ENCODE data around the gene SFMBT1.

The SFMBT1 gene

DNA sequence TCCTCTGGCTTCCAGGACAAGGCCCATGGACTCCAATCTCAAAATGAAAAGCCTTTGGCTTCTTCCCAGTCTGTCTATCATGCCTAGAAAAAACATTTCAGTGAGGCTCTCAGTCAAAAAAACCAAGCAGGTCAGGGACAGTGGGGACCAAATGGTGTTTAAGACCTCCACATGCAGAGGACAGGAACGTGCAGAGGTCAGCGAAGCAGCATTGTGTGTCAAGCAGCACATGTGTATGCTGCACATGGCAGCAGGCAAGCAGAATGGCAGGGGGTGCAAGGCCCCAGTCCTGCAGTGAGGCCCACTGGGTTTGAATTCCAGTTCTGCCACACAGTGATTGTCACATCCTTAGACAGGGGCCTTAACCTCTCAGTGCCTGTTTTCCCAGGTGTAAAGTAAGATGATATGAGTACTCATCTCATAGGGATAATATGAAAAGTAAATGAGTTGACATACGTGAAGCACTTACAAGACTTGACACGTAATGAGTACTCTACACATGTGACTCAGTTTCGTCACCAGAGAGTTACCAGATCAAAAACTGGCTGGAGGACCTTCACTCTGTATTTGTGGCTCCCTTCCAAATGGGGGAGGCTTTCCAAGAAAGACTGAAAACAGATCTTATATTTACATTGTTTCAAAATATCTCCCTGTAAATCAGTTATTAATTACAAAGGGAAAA, 159.7 kb downstream of the SFMBT1 start:
- TF ChIP-seq, protein P1, sequence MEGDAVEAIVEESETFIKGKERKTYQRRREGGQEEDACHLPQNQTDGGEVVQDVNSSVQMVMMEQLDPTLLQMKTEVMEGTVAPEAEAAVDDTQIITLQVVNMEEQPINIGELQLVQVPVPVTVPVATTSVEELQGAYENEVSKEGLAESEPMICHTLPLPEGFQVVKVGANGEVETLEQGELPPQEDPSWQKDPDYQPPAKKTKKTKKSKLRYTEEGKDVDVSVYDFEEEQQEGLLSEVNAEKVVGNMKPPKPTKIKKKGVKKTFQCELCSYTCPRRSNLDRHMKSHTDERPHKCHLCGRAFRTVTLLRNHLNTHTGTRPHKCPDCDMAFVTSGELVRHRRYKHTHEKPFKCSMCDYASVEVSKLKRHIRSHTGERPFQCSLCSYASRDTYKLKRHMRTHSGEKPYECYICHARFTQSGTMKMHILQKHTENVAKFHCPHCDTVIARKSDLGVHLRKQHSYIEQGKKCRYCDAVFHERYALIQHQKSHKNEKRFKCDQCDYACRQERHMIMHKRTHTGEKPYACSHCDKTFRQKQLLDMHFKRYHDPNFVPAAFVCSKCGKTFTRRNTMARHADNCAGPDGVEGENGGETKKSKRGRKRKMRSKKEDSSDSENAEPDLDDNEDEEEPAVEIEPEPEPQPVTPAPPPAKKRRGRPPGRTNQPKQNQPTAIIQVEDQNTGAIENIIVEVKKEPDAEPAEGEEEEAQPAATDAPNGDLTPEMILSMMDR (IDR thresholded peaks at IDR 0.05; ENCODE audit: insufficient read depth, low read length, poor library complexity, severe bottlenecking): no peak
- no peak for TF ChIP-seq EZH2phosphoT487 (conservative IDR thresholded peaks at IDR 0.05; ENCODE audit: low read length)
- H3K9ac ChIP-seq (ENCODE audit: low read length): no peak overlapping the region
- H3K9me3 ChIP-seq (ENCODE audit: insufficient read depth, low read length): no peaks in the 10 kb centered on the region; the same call in 1 of the 2 replicates

DNA sequence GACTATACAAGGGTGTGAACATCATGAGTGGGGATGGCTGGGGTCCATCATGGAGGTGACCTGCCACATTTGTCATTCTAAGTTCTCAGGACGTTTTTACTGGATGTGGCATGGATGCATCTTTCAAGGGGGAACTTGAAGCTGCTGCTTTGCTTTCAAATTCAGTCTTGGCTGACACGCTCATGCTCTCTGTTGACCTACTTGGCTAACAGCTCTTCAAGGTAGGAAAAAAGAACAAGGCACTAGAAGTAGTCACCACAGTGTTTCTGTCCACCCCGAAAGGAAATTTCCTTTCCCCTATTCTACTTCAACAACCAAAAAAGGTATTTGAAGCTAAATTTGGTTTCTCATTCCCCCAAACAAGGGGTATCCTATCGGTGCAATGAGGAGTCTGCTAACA, 163.5 kb downstream of the SFMBT1 start:
- Histone ChIP-seq H4K20me1 (ENCODE audit: low read depth, low read length) (0 out of 2 replicates have a peak, but pooled peaks cover 4% of the 10 kb centered on the region), H3K36me3 (ENCODE audit: low read length) (no peaks in the 10 kb centered on the region), H3K9me3 (ENCODE audit: insufficient read depth, low read length) (no peaks in the 10 kb centered on the region; the same call in 1 of the 2 replicates), H3K27me3 (ENCODE audit: low read length) (no peaks in the 10 kb centered on the region), H3F3A (ENCODE audit: insufficient read depth) (no peaks in the 10 kb centered on the region), H2AFZ (ENCODE audit: low read depth, low read length, severe bottlenecking) (no peak overlapping the region), H3K27ac (ENCODE audit: low read depth, low read length) (no peak overlapping the region), H3K4me3 (ENCODE audit: insufficient read depth, low read length, poor library complexity, severe bottlenecking) (no peak overlapping the region), H3K4me2 (ENCODE audit: low read depth, low read length, poor library complexity, severe bottlenecking) (no peak overlapping the region), H3K9me2 (replicated peaks; ENCODE audit: insufficient read depth, low read length) (no peaks in the 10 kb centered on the region), H3K79me2 (ENCODE audit: insufficient read depth, low read length) (no peaks in the 10 kb centered on the region), H3K9ac (ENCODE audit: low read length) (no peak overlapping the region)
- TF ChIP-seq, protein P1 (IDR thresholded peaks at IDR 0.05; ENCODE audit: insufficient read depth, low read length, poor library complexity, severe bottlenecking): no peak
- TF ChIP-seq EZH2phosphoT487 (conservative IDR thresholded peaks at IDR 0.05; ENCODE audit: low read length): no peak

More for the DNA sequence above, 159.7 kb downstream of the SFMBT1 start:
- H3K36me3 ChIP-seq (ENCODE audit: low read length): no peaks in the 10 kb centered on the region
- H3K9me2 ChIP-seq (replicated peaks; ENCODE audit: insufficient read depth, low read length): no peaks in the 10 kb centered on the region
- H3F3A ChIP-seq (ENCODE audit: insufficient read depth): no peaks in the 10 kb centered on the region
- H2AFZ ChIP-seq (ENCODE audit: low read depth, low read length, severe bottlenecking): no peak overlapping the region
- no peak overlapping the region for H3K4me3 ChIP-seq (ENCODE audit: insufficient read depth, low read length, poor library complexity, severe bottlenecking)
- no peak overlapping the region for H3K4me2 ChIP-seq (ENCODE audit: low read depth, low read length, poor library complexity, severe bottlenecking)
- no peaks in the 10 kb centered on the region for H3K27me3 ChIP-seq (ENCODE audit: low read length)
- H4K20me1 ChIP-seq (ENCODE audit: low read depth, low read length): 0 out of 2 replicates have a peak, but pooled peaks cover 4% of the 10 kb centered on the region
- no peaks in the 10 kb centered on the region for H3K79me2 ChIP-seq (ENCODE audit: insufficient read depth, low read length)
- no peak overlapping the region for H3K27ac ChIP-seq (ENCODE audit: low read depth, low read length)

DNA sequence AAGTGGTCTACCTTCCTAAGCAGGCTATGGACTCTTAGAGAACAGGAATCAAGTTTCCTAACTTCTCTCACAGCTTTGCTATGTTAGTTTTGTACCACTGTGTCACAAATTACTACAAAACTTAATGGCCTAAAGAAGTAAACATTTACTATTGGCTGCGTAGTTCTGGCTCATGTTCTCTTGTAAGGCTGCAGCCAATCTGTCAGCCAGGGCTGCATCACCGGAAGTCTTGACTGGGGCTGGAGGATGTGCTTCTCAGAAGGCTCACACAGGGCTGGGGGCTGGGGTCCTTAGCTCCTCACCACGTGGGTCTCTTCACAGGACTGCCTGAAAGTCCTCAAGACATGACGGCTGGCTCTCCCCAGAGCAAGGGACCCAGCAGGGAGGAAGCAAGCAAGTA, 164.0 kb downstream of the SFMBT1 start:
- Histone ChIP-seq H3F3A (ENCODE audit: insufficient read depth) (no peaks in the 10 kb centered on the region), H3K9me3 (ENCODE audit: insufficient read depth, low read length) (no peaks in the 10 kb centered on the region; the same call in 1 of the 2 replicates), H3K27ac (ENCODE audit: low read depth, low read length) (no peak overlapping the region), H4K20me1 (ENCODE audit: low read depth, low read length) (0 out of 2 replicates have a peak, but pooled peaks cover 4% of the 10 kb centered on the region), H3K27me3 (ENCODE audit: low read length) (no peaks in the 10 kb centered on the region), H3K9ac (ENCODE audit: low read length) (no peak overlapping the region), H3K4me3 (ENCODE audit: insufficient read depth, low read length, poor library complexity, severe bottlenecking) (no peak overlapping the region), H3K9me2 (replicated peaks; ENCODE audit: insufficient read depth, low read length) (no peaks in the 10 kb centered on the region), H3K79me2 (ENCODE audit: insufficient read depth, low read length) (no peaks in the 10 kb centered on the region), H3K36me3 (ENCODE audit: low read length) (no peaks in the 10 kb centered on the region), H3K4me2 (ENCODE audit: low read depth, low read length, poor library complexity, severe bottlenecking) (no peak overlapping the region), H2AFZ (ENCODE audit: low read depth, low read length, severe bottlenecking) (no peak overlapping the region)
- TF ChIP-seq, protein P1 (IDR thresholded peaks at IDR 0.05; ENCODE audit: insufficient read depth, low read length, poor library complexity, severe bottlenecking): no peak
- TF ChIP-seq EZH2phosphoT487 (conservative IDR thresholded peaks at IDR 0.05; ENCODE audit: low read length): no peak

All from SU-DHL-6 (cell line).